HEK293 (cell line): ENCODE results near the gene PTGR1.

Experiments used
- FEZF1 ChIP-seq: fragments of 450-650 bp; formaldehyde crosslinking; IDR thresholded peaks from 2 replicates; pipeline ENCODE4 v1.5.1; 2016; ENCODE audit warnings: missing biosample characterization, missing genetic modification characterization
- KLF7 ChIP-seq: fragments of 450-650 bp; formaldehyde crosslinking; IDR thresholded peaks from 2 replicates; pipeline ENCODE4 v1.5.1; 2016; ENCODE audit warnings: missing biosample characterization, missing genetic modification characterization, borderline replicate concordance
- MZF1 ChIP-seq: fragments of 450-650 bp; formaldehyde crosslinking; IDR thresholded peaks from 2 replicates; pipeline ENCODE4 v1.5.1; 2017; ENCODE audit warnings: missing biosample characterization, missing genetic modification characterization, borderline replicate concordance
- OVOL3 ChIP-seq: fragments of 450-650 bp; formaldehyde crosslinking; IDR thresholded peaks from 2 replicates; pipeline ENCODE4 v1.5.1; 2016; ENCODE audit warnings: missing biosample characterization, missing genetic modification characterization
- PRDM1 ChIP-seq: fragments of 450-650 bp; formaldehyde crosslinking; IDR thresholded peaks from 2 replicates; pipeline ENCODE4; 2016; ENCODE audit warnings: missing biosample characterization, missing genetic modification characterization
- SCRT2 ChIP-seq: fragments of 450-650 bp; formaldehyde crosslinking; IDR thresholded peaks from 2 replicates; pipeline ENCODE4 v1.5.1; 2016; ENCODE audit warnings: missing biosample characterization, missing genetic modification characterization
- ZBTB7A ChIP-seq: fragments of 450-650 bp; formaldehyde crosslinking; IDR thresholded peaks from 2 replicates; pipeline ENCODE4 v1.5.1; 2016; ENCODE audit warnings: low read depth, missing biosample characterization, missing genetic modification characterization
- ZFHX2 ChIP-seq: fragments of 450-650 bp; formaldehyde crosslinking; conservative IDR thresholded peaks from 2 replicates; pipeline ENCODE4 v1.5.1; 2016; ENCODE audit warnings: missing biosample characterization, missing genetic modification characterization
- ZFP3 ChIP-seq: fragments of 450-650 bp; formaldehyde crosslinking; IDR thresholded peaks from 2 replicates; pipeline ENCODE4 v1.5.1; 2016; ENCODE audit warnings: low read depth, missing biosample characterization, missing genetic modification characterization
- ZIC2 ChIP-seq: fragments of 450-650 bp; formaldehyde crosslinking; IDR thresholded peaks from 2 replicates; pipeline ENCODE4 v1.5.1; 2016; ENCODE audit warnings: missing biosample characterization, missing genetic modification characterization
- ZNF121 ChIP-seq: fragments of 450-650 bp; formaldehyde crosslinking; IDR thresholded peaks from 2 replicates; pipeline ENCODE4 v1.5.1; 2016; ENCODE audit warnings: missing biosample characterization, missing genetic modification characterization
- ZNF132 ChIP-seq: fragments of 450-650 bp; formaldehyde crosslinking; IDR thresholded peaks from 2 replicates; pipeline ENCODE4 v1.5.1; 2017; ENCODE audit warnings: missing biosample characterization, missing genetic modification characterization, borderline replicate concordance
- ZNF140 ChIP-seq: fragments of 450-650 bp; formaldehyde crosslinking; IDR thresholded peaks from 2 replicates; pipeline ENCODE4 v1.5.1; 2016; ENCODE audit warnings: missing biosample characterization, missing genetic modification characterization
- ZNF16 ChIP-seq: fragments of 450-650 bp; formaldehyde crosslinking; IDR thresholded peaks from 2 replicates; pipeline ENCODE4 v1.5.1; 2016; ENCODE audit warnings: low read depth, missing biosample characterization, missing genetic modification characterization
- ZNF292 ChIP-seq: fragments of 450-650 bp; formaldehyde crosslinking; IDR thresholded peaks from 2 replicates; pipeline ENCODE4 v1.5.1; 2016; ENCODE audit warnings: low read depth, missing biosample characterization, missing genetic modification characterization, borderline replicate concordance
- ZNF335 ChIP-seq: fragments of 450-650 bp; formaldehyde crosslinking; conservative IDR thresholded peaks from 2 replicates; pipeline ENCODE4 v1.5.1; 2016; ENCODE audit warnings: missing biosample characterization, missing genetic modification characterization
- ZNF366 ChIP-seq: fragments of 450-650 bp; formaldehyde crosslinking; conservative IDR thresholded peaks from 2 replicates; pipeline ENCODE4 v1.5.1; 2016; ENCODE audit warnings: missing biosample characterization, missing genetic modification characterization
- ZNF394 ChIP-seq: fragments of 450-650 bp; formaldehyde crosslinking; IDR thresholded peaks from 2 replicates; pipeline ENCODE4 v1.5.1; 2016; ENCODE audit warnings: missing biosample characterization, missing genetic modification characterization, mild to moderate bottlenecking, moderate library complexity, borderline replicate concordance
- ZNF404 ChIP-seq: fragments of 450-650 bp; formaldehyde crosslinking; IDR thresholded peaks from 2 replicates; pipeline ENCODE4 v1.5.1; 2017; ENCODE audit warnings: missing biosample characterization, missing genetic modification characterization
- ZNF416 ChIP-seq: fragments of 450-650 bp; formaldehyde crosslinking; IDR thresholded peaks from 2 replicates; pipeline ENCODE4 v1.5.1; 2016; ENCODE audit warnings: missing biosample characterization, missing genetic modification characterization
- ZNF510 ChIP-seq: fragments of 450-650 bp; formaldehyde crosslinking; IDR thresholded peaks from 2 replicates; pipeline ENCODE4 v1.5.1; 2018; ENCODE audit warnings: mild to moderate bottlenecking, missing genetic modification characterization, missing biosample characterization; ENCODE audit not compliant: insufficient replicate concordance
- ZNF571 ChIP-seq: fragments of 450-650 bp; formaldehyde crosslinking; IDR thresholded peaks from 2 replicates; pipeline ENCODE4 v1.5.0; 2017; ENCODE audit warnings: missing biosample characterization, missing genetic modification characterization
- ZNF600 ChIP-seq: fragments of 450-650 bp; formaldehyde crosslinking; IDR thresholded peaks from 2 replicates; pipeline ENCODE4 v1.5.1; 2016; ENCODE audit warnings: missing biosample characterization, missing genetic modification characterization
- ZNF629 ChIP-seq: fragments of 450-650 bp; formaldehyde crosslinking; IDR thresholded peaks from 2 replicates; pipeline ENCODE4 v1.5.1; 2017; ENCODE audit warnings: missing biosample characterization, missing genetic modification characterization
- TF ChIP-seq, protein P1 (sequence below): fragments of 450-650 bp; formaldehyde crosslinking; IDR thresholded peaks from 2 replicates; pipeline ENCODE4 v1.5.1; 2016; ENCODE audit warnings: missing biosample characterization, missing genetic modification characterization
- TF ChIP-seq, protein P2 (sequence below): fragments of 450-650 bp; formaldehyde crosslinking; IDR thresholded peaks from 2 replicates; pipeline ENCODE4 v1.5.1; 2016; ENCODE audit warnings: missing biosample characterization, missing genetic modification characterization
- TF ChIP-seq, protein P3 (sequence below): fragments of 450-650 bp; formaldehyde crosslinking; IDR thresholded peaks from 2 replicates; pipeline ENCODE4 v1.5.1; 2017; ENCODE audit warnings: missing biosample characterization, missing genetic modification characterization

The PTGR1 gene

DNA sequence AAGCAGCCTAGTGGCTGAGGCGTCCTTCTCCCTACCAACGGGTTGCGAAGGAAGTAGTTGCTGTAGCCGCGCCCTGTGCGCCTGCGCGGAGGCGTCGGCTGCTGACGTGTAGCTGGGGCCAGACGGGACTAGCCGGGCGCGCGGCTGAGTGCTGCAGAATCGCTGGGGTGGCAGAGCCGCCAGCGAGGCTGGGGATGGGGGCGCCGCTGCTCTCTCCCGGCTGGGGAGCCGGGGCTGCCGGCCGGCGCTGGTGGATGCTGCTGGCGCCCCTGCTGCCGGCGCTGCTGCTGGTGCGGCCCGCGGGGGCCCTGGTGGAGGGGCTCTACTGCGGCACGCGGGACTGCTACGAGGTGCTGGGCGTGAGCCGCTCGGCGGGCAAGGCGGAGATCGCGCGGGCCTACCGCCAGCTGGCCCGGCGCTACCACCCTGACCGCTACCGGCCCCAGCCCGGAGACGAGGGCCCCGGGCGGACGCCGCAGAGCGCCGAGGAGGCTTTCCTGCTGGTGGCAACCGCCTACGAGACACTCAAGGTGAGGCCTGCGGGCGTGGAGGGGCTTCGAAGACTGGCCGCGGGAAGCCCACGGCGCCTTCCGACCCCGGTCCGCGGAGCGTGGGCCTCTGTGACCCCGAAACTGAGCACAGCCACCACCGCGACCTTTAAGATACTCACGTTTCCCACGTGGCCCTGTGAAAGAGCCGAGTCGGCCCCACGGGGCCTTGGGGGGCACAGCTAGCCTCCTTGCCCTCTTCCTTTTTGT lies 31.9 kb upstream of the PTGR1 start, which contains the start of gene DNAJC25 (continued):
- TF ChIP-seq PRDM1 (tag by site-specific recombination) (no peak), ZNF132 (tag by site-specific recombination) (no peak), KLF7 (tag by site-specific recombination) (no peak), ZNF16 (tag by site-specific recombination) (no peak), ZNF571 (tag by site-specific recombination) (no peak), ZNF140 (tag by site-specific recombination) (no peak), ZNF121 (tag by site-specific recombination) (no peak), ZNF366 (tag by site-specific recombination) (no peak; the same call in 1 of the 2 replicates), ZNF335 (tag by site-specific recombination) (peak; percentile 19), MZF1 (tag by site-specific recombination) (no peak), ZIC2 (tag by site-specific recombination) (no peak), ZNF600 (tag by site-specific recombination) (0 out of 2 replicates have a peak, but pooled peaks have one; percentile 25), ZNF416 (tag by site-specific recombination) (no peak), SCRT2 (tag by site-specific recombination) (no peak), ZNF629 (tag by site-specific recombination) (no peak; the same call in 1 of the 2 replicates), FEZF1 (tag by site-specific recombination) (no peak), ZNF510 (tag by site-specific recombination) (no peak), ZNF394 (no peak), OVOL3 (tag by site-specific recombination) (no peak), ZFP3 (tag by site-specific recombination) (no peak), ZNF292 (tag by site-specific recombination) (no peak), ZFHX2 (peak; percentile 21; the same call in 1 of the 2 replicates), ZNF404 (tag by site-specific recombination) (no peak), ZBTB7A (tag by site-specific recombination) (no peak)
- TF ChIP-seq, protein P1, sequence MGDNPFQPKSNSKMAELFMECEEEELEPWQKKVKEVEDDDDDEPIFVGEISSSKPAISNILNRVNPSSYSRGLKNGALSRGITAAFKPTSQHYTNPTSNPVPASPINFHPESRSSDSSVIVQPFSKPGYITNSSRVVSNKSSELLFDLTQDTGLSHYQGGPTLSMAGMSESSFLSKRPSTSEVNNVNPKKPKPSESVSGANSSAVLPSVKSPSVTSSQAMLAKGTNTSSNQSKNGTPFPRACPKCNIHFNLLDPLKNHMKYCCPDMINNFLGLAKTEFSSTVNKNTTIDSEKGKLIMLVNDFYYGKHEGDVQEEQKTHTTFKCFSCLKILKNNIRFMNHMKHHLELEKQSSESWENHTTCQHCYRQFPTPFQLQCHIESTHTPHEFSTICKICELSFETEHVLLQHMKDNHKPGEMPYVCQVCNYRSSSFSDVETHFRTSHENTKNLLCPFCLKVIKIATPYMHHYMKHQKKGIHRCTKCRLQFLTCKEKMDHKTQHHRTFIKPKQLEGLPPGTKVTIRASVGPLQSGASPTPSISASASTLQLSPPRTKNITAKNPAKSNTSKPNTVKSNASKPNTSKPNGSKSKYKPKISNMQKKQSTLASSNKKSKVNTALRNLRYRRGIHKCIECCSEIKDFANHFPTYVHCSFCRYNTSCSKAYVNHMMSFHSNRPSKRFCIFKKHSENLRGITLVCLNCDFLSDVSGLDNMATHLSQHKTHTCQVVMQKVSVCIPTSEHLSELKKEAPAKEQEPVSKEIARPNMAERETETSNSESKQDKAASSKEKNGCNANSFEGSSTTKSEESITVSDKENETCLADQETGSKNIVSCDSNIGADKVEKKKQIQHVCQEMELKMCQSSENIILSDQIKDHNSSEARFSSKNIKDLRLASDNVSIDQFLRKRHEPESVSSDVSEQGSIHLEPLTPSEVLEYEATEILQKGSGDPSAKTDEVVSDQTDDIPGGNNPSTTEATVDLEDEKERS (tag by site-specific recombination) = no peak
- TF ChIP-seq, protein P2, sequence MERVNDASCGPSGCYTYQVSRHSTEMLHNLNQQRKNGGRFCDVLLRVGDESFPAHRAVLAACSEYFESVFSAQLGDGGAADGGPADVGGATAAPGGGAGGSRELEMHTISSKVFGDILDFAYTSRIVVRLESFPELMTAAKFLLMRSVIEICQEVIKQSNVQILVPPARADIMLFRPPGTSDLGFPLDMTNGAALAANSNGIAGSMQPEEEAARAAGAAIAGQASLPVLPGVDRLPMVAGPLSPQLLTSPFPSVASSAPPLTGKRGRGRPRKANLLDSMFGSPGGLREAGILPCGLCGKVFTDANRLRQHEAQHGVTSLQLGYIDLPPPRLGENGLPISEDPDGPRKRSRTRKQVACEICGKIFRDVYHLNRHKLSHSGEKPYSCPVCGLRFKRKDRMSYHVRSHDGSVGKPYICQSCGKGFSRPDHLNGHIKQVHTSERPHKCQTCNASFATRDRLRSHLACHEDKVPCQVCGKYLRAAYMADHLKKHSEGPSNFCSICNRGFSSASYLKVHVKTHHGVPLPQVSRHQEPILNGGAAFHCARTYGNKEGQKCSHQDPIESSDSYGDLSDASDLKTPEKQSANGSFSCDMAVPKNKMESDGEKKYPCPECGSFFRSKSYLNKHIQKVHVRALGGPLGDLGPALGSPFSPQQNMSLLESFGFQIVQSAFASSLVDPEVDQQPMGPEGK = no peak; the same call in 1 of the 2 replicates
- TF ChIP-seq, protein P3, sequence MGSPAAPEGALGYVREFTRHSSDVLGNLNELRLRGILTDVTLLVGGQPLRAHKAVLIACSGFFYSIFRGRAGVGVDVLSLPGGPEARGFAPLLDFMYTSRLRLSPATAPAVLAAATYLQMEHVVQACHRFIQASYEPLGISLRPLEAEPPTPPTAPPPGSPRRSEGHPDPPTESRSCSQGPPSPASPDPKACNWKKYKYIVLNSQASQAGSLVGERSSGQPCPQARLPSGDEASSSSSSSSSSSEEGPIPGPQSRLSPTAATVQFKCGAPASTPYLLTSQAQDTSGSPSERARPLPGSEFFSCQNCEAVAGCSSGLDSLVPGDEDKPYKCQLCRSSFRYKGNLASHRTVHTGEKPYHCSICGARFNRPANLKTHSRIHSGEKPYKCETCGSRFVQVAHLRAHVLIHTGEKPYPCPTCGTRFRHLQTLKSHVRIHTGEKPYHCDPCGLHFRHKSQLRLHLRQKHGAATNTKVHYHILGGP (tag by site-specific recombination) = no peak
